Measurements from ENCODE around the gene CDK5R2. TPM values are rescaled to one million over a fixed set of nuclear protein-coding genes. Genes with fewer than 3 reads are reported as not detected.

The CDK5R2 gene
- polyA plus RNA-seq, 2 of the 4 experiments (the other 2 are of a cell fraction), result 0.63 to 0.94 TPM

- POLR2A ChIA-PET, result interaction anchor here (0.6 kb wide), 1 partner anchor 55 kb away, joined by 4 read pairs; no protein-coding TSS in a partner anchor
- no peak for TF ChIP-seq USF2 (IDR thresholded peaks at IDR 0.05)
- TF ChIP-seq HOXA7 (CRISPR knock-in tag; IDR thresholded peaks at IDR 0.05), result no peak
- no peak for TF ChIP-seq POLR2AphosphoS2 (conservative IDR thresholded peaks at IDR 0.05; ENCODE audit: low read length)
- TF ChIP-seq GATA3 (IDR thresholded peaks at IDR 0.05; ENCODE audit: borderline replicate concordance), result no peak
- no peak for TF ChIP-seq CTCF (IDR thresholded peaks at IDR 0.05)
- TF ChIP-seq FOSL2 (IDR thresholded peaks at IDR 0.05), result no peak
- no peak for TF ChIP-seq FOSL2 (CRISPR knock-in tag; IDR thresholded peaks at IDR 0.05)
- no peak for TF ChIP-seq KDM1A (IDR thresholded peaks at IDR 0.05; ENCODE audit: low read depth)
- TF ChIP-seq RFX5 (IDR thresholded peaks at IDR 0.05), result no peak
- no peak for TF ChIP-seq RNF2 (IDR thresholded peaks at IDR 0.05; ENCODE audit: borderline replicate concordance, low read depth)
- TF ChIP-seq TFCP2L1 (CRISPR knock-in tag; IDR thresholded peaks at IDR 0.05), result no peak
- no peak for TF ChIP-seq ESRRA (IDR thresholded peaks at IDR 0.05; ENCODE audit: borderline replicate concordance, low read length)
- no peak for TF ChIP-seq PBX3 (IDR thresholded peaks at IDR 0.05)
- TF ChIP-seq BHLHE40 (IDR thresholded peaks at IDR 0.05; ENCODE audit: low read depth, low read length), result no peak
- no peak for TF ChIP-seq RARB (CRISPR knock-in tag; IDR thresholded peaks at IDR 0.05)
- TF ChIP-seq NFE2L2 (conservative IDR thresholded peaks at IDR 0.05; ENCODE audit: low read length), result no peak
- no peak for TF ChIP-seq CBX2 (IDR thresholded peaks at IDR 0.05; ENCODE audit: borderline replicate concordance, low read depth)
- no peak for TF ChIP-seq FOSB (CRISPR knock-in tag; IDR thresholded peaks at IDR 0.05)
- Histone ChIP-seq H3K4me3 (no peak overlapping the region), H3K4me1 (peaks cover 2% of the 10 kb centered on the region; the same call in 1 of the 3 replicates), H3K27ac (no peak overlapping the region), H3K4me2 (no peak overlapping the region), H3K9me3 (no peaks in the 10 kb centered on the region)
- FAIRE-seq, result no peak
- DNase-seq (ENCODE audit: low read depth in 1 of 2, low spot score in 1 of 2), result no peak
- CTCF ChIA-PET, result interaction anchor here (0.6 to 3.8 kb wide), 9 partner anchors 9 to 540 kb away, joined by 3 to 25 read pairs (median 5); no protein-coding TSS in a partner anchor
- 46% methylated on average over 6 of the region's 9 CpGs for WGBS (ENCODE audit: missing lambda C conversion rate)
- ATAC-seq, result no peak
These were observed 30.6 kb downstream of the CDK5R2 start for GRCh38 chr2:218990052-218990451.

- no peak for DNase-seq (ENCODE audit: low read depth in 1 of 2, low spot score in 1 of 2)
- CTCF ChIA-PET, result interaction anchor here (0.6 to 3.8 kb wide), 10 partner anchors 10 to 539 kb away, joined by 3 to 25 read pairs (median 5); no protein-coding TSS in a partner anchor
- no peak for ATAC-seq
- POLR2A ChIA-PET, result interaction anchor here (0.6 kb wide), 1 partner anchor 56 kb away, joined by 4 read pairs; no protein-coding TSS in a partner anchor
- Histone ChIP-seq H3K4me1 (0 out of 3 replicates have a peak, but pooled peaks cover under 1% of the 10 kb centered on the region), H3K4me3 (no peak overlapping the region), H3K27ac (no peak overlapping the region), H3K4me2 (no peak overlapping the region), H3K9me3 (no peaks in the 10 kb centered on the region)
- TF ChIP-seq JUN (IDR thresholded peaks at IDR 0.05) (no peak), HES2 (IDR thresholded peaks at IDR 0.05) (no peak), PHF8 (IDR thresholded peaks at IDR 0.05; ENCODE audit: borderline replicate concordance, low read depth) (no peak), RARB (CRISPR knock-in tag; IDR thresholded peaks at IDR 0.05) (no peak), JUNB (IDR thresholded peaks at IDR 0.05) (no peak), CHD4 (IDR thresholded peaks at IDR 0.05; ENCODE audit: borderline replicate concordance) (no peak), ZFP36 (IDR thresholded peaks at IDR 0.05; ENCODE audit: borderline replicate concordance, partially characterized antibody) (no peak), HOXB13 (CRISPR knock-in tag; IDR thresholded peaks at IDR 0.05; ENCODE audit: low read depth) (no peak), ATOH8 (CRISPR knock-in tag; IDR thresholded peaks at IDR 0.05; ENCODE audit: low read depth) (no peak)
- 19% methylated on average over 6 of the region's 6 CpGs for WGBS (ENCODE audit: missing lambda C conversion rate)
- FAIRE-seq, result no peak
These were observed 31.1 kb downstream of the CDK5R2 start for GRCh38 chr2:218990612-218991011.

All from A549 (cell line).